A673 (cell line): ENCODE results near the gene KIAA0040. TPM values are rescaled to one million over a fixed set of nuclear protein-coding genes. Genes with fewer than 3 reads are reported as not detected.

ENCODE experiments used
- BruUV-seq: library from RNA; stranded (reverse); fragments of 400-500 nt; replicated peaks from 2 replicates; lab custom pipeline; 2021; lab: Mats Ljungman, UMichigan
- CTCF ChIA-PET: fragments of 300-600 bp; sonication (Branson Sonifier 250); formaldehyde crosslinking; loops from one replicate; lab custom pipeline; 2022; ENCODE audit warnings: antibody characterized with exemption; lab: Charles Lee
- POLR2A ChIA-PET: fragments of 300-600 bp; sonication (Branson Sonifier 250); formaldehyde crosslinking; loops from one replicate; lab custom pipeline; 2022; ENCODE audit warnings: antibody characterized with exemption; ENCODE audit not compliant: low non-redundant PET; lab: Charles Lee
- DNase-seq: peaks from one replicate; pipeline ENCODE4 v3.0.0-alpha.2; 2015; ENCODE audit warnings: low spot score
- H3K27ac ChIP-seq: fragments of 200-600 bp; sonication (generic); 2 replicates; pipeline ENCODE4 v1.5.1; 2016; ENCODE audit warnings: mixed run types, low read depth, mild to moderate bottlenecking, mixed read lengths, antibody characterized with exemption, low read length; ENCODE audit not compliant: poor library complexity, severe bottlenecking
- H3K27me3 ChIP-seq: fragments of 200-600 bp; sonication (generic); replicated peaks from 2 replicates; pipeline ENCODE4 v1.6.1; 2017; ENCODE audit warnings: mixed run types, low read depth, mild to moderate bottlenecking, mixed read lengths, antibody characterized with exemption, low read length; ENCODE audit not compliant: insufficient read depth, poor library complexity
- H3K36me3 ChIP-seq: fragments of 200-600 bp; sonication (generic); 2 replicates; pipeline ENCODE4 v1.6.1; 2016; ENCODE audit warnings: mixed run types, mild to moderate bottlenecking, mixed read lengths, antibody characterized with exemption, low read length; ENCODE audit not compliant: insufficient read depth, poor library complexity, severe bottlenecking
- H3K4me1 ChIP-seq: fragments of 200-600 bp; sonication (generic); 2 replicates; pipeline ENCODE4 v1.6.1; 2017; ENCODE audit warnings: mixed run types, mild to moderate bottlenecking, mixed read lengths, antibody characterized with exemption, low read length; ENCODE audit not compliant: insufficient read depth, poor library complexity, severe bottlenecking
- H3K4me3 ChIP-seq: fragments of 200-600 bp; sonication (generic); 2 replicates; pipeline ENCODE4 v1.5.1; 2016; ENCODE audit warnings: low read depth, mixed run types, mild to moderate bottlenecking, mixed read lengths, low read length; ENCODE audit not compliant: poor library complexity, severe bottlenecking
- H3K9me3 ChIP-seq: fragments of 200-600 bp; sonication (generic); 2 replicates; pipeline ENCODE4 v1.6.1; 2016; ENCODE audit warnings: mixed run types, low read depth, mild to moderate bottlenecking, mixed read lengths, antibody characterized with exemption, low read length; ENCODE audit not compliant: poor library complexity, severe bottlenecking
- EZH2 ChIP-seq: fragments of 200-600 bp; sonication (generic); IDR thresholded peaks from 2 replicates; pipeline ENCODE4 v1.6.1; 2017; ENCODE audit warnings: borderline replicate concordance, low read depth, mild to moderate bottlenecking, mixed read lengths, antibody characterized with exemption, low read length; ENCODE audit not compliant: poor library complexity, severe bottlenecking
- intact Hi-C: fragments of 100-400 bp; cut with micrococcal nuclease; formaldehyde crosslinking; loops from one replicate; pipeline ENCODE4 v1.10.0; 2022; ENCODE audit not compliant: unreplicated experiment
- total RNA-seq: library from RNA; stranded (reverse); gene quantifications from 2 replicates; pipeline ENCODE4 v1.2.3, GENCODE V29; 2021
- TF ChIP-seq, protein P1 (sequence below): fragments of 300-800, 200-600 bp; sonication (generic); conservative IDR thresholded peaks from 2 replicates; pipeline ENCODE4 v1.5.1; 2017; ENCODE audit warnings: low read depth, mild to moderate bottlenecking, antibody characterized with exemption, low read length, moderate library complexity, mixed read lengths

KIAA0040 gene
- total RNA-seq, 1 experiment from 2014 or later: not detected

GRCh38 chr1:175127565-175127964, 65.0 kb downstream of the KIAA0040 start:
- TF ChIP-seq, protein P1, sequence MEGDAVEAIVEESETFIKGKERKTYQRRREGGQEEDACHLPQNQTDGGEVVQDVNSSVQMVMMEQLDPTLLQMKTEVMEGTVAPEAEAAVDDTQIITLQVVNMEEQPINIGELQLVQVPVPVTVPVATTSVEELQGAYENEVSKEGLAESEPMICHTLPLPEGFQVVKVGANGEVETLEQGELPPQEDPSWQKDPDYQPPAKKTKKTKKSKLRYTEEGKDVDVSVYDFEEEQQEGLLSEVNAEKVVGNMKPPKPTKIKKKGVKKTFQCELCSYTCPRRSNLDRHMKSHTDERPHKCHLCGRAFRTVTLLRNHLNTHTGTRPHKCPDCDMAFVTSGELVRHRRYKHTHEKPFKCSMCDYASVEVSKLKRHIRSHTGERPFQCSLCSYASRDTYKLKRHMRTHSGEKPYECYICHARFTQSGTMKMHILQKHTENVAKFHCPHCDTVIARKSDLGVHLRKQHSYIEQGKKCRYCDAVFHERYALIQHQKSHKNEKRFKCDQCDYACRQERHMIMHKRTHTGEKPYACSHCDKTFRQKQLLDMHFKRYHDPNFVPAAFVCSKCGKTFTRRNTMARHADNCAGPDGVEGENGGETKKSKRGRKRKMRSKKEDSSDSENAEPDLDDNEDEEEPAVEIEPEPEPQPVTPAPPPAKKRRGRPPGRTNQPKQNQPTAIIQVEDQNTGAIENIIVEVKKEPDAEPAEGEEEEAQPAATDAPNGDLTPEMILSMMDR: no peak
- TF ChIP-seq EZH2: no peak
- no peaks in the 10 kb centered on the region for H3K36me3 ChIP-seq
- no peak overlapping the region for H3K4me3 ChIP-seq
- H3K4me1 ChIP-seq: peaks cover 20% of the 10 kb centered on the region
- intact Hi-C loops: loop anchor here (10.0 kb wide), 1 partner anchor 353 kb away; no protein-coding TSS in a partner anchor
- H3K9me3 ChIP-seq: no peaks in the 10 kb centered on the region
- BruUV-seq: no TSS peak
- no peak overlapping the region for H3K27ac ChIP-seq
- DNase-seq: no peak
- CTCF ChIA-PET: no interaction called here
- POLR2A ChIA-PET: no interaction called here
- H3K27me3 ChIP-seq: no peaks in the 10 kb centered on the region

- no peak overlapping the region for H3K4me3 ChIP-seq
- H3K4me1 ChIP-seq: peaks cover 20% of the 10 kb centered on the region
- no peaks in the 10 kb centered on the region for H3K9me3 ChIP-seq
- H3K27ac ChIP-seq: no peak overlapping the region
- BruUV-seq: no TSS peak
- H3K27me3 ChIP-seq: no peaks in the 10 kb centered on the region
- POLR2A ChIA-PET: no interaction called here
- H3K36me3 ChIP-seq: no peaks in the 10 kb centered on the region
- CTCF ChIA-PET: interaction anchor here (1.7 kb wide), 2 partner anchors 17 to 97 kb away, joined by 18 to 40 read pairs; no protein-coding TSS in a partner anchor
- TF ChIP-seq EZH2: no peak
- TF ChIP-seq, protein P1: no peak
- no peak for DNase-seq
- intact Hi-C loops: loop anchor here (10.0 kb wide), 1 partner anchor 352 kb away; no protein-coding TSS in a partner anchor
Observed at GRCh38 chr1:175126347-175126746, 66.2 kb downstream of the KIAA0040 start.

GRCh38 chr1:175124861-175125260, 67.7 kb downstream of the KIAA0040 start:
- Histone ChIP-seq H3K4me3 (no peak overlapping the region), H3K36me3 (no peaks in the 10 kb centered on the region), H3K4me1 (peaks cover 9% of the 10 kb centered on the region), H3K27me3 (no peaks in the 10 kb centered on the region), H3K9me3 (no peaks in the 10 kb centered on the region), H3K27ac (no peak overlapping the region)
- DNase-seq: no peak
- TF ChIP-seq EZH2: no peak
- TF ChIP-seq, protein P1: no peak
- POLR2A ChIA-PET: no interaction called here
- CTCF ChIA-PET: interaction anchor here (0.7 to 1.7 kb wide), 13 partner anchors 10 to 863 kb away, joined by 3 to 40 read pairs (median 4); partner anchors contain the start of gene MRPS14
- intact Hi-C loops: loop anchor here (1.0 to 10.0 kb wide), 2 partner anchors 95 to 350 kb away; no protein-coding TSS in a partner anchor
- no TSS peak for BruUV-seq
